GM12878 (cell line): ENCODE measurements around the gene EGF. TPM values are rescaled to one million over a fixed set of nuclear protein-coding genes. Genes with fewer than 3 reads are reported as not detected.

ENCODE experiments used
- ATAC-seq: fragments of 200-7000 bp; cut with Tn5 transposase; 3 replicates; pipeline ENCODE4 v1.9.1; 2020; ENCODE audit warnings: mild to moderate bottlenecking, moderate library complexity
- BruUV-seq: library from RNA; stranded (reverse); fragments of 400-500 nt; replicated peaks from 2 replicates; lab custom pipeline; 2021; lab: Mats Ljungman, UMichigan
- CTCF ChIA-PET: fragments of 300-600 bp; sonication (Branson Sonifier 250); formaldehyde crosslinking; extraction: SDS; loops from one replicate; lab custom pipeline; 2021; ENCODE audit warnings: inconsistent platforms; lab: Yijun Ruan, JAX
- POLR2A ChIA-PET: fragments of 350-600 bp; formaldehyde crosslinking; extraction: SDS; loops from one replicate; lab custom pipeline; 2021; ENCODE audit warnings: inconsistent platforms; lab: Charles Lee
- RAD21 ChIA-PET: fragments of 300-600 bp; sonication (Branson Sonifier 250); formaldehyde crosslinking; loops from one replicate; lab custom pipeline; 2023; ENCODE audit warnings: antibody characterized with exemption; ENCODE audit not compliant: unreplicated experiment; lab: Charles Lee
- SMC1A ChIA-PET: fragments of 300-600 bp; sonication (Branson Sonifier 250); formaldehyde crosslinking; loops from one replicate; lab custom pipeline; 2023; ENCODE audit not compliant: unreplicated experiment, uncharacterized antibody; lab: Charles Lee
- DNase-seq: peaks from one replicate; pipeline ENCODE4 v3.0.0-alpha.2; 2011; ENCODE audit warnings: low read depth, low spot score
- FAIRE-seq: peaks from 3 replicates; lab custom pipeline; 2011; peaks lifted over from hg19 to GRCh38; lab: Jason Lieb, UNC
- H2AFZ ChIP-seq: 2 replicates; pipeline ENCODE4 v1.6.0; 2011; ENCODE audit warnings: low read depth, low read length, control low read depth; ENCODE audit not compliant: control insufficient read depth
- H3K27ac ChIP-seq: 2 replicates; pipeline ENCODE4 v1.5.1; 2011; ENCODE audit warnings: control low read depth; ENCODE audit not compliant: control insufficient read depth, insufficient read depth
- H3K27me3 ChIP-seq, 2 experiments: replicated peaks in 1 of 2; 2 replicates each; pipeline versions ENCODE4 v1.6.0 to v1.6.1; 2011; ENCODE audit warnings: low read length in 1 of 2; ENCODE audit not compliant: control insufficient read depth in 2 of 2, insufficient read depth in 2 of 2
- H3K36me3 ChIP-seq, 2 experiments: 2 replicates each; pipeline ENCODE4 v1.5.1; 2011; ENCODE audit warnings: low read length in 1 of 2; ENCODE audit not compliant: control insufficient read depth in 2 of 2, insufficient read depth in 2 of 2
- H3K4me1 ChIP-seq: 2 replicates; pipeline ENCODE4 v1.6.1; 2011; ENCODE audit warnings: mild to moderate bottlenecking, low read length, moderate library complexity, mixed read lengths; ENCODE audit not compliant: control insufficient read depth, insufficient read depth
- H3K4me2 ChIP-seq: 2 replicates; pipeline ENCODE4 v1.6.0; 2011; ENCODE audit warnings: control low read depth; ENCODE audit not compliant: control insufficient read depth, insufficient read depth
- H3K4me3 ChIP-seq: fragments of 200-600 bp; sonication (generic); 2 replicates; pipeline ENCODE4 v1.5.1; 2016
- H3K79me2 ChIP-seq: 2 replicates; pipeline ENCODE4 v1.6.0; 2011; ENCODE audit warnings: low read length; ENCODE audit not compliant: control insufficient read depth, insufficient read depth
- H3K9ac ChIP-seq: 2 replicates; pipeline ENCODE4 v1.8.0; 2011; ENCODE audit warnings: low read length, control low read depth, mixed read lengths; ENCODE audit not compliant: control insufficient read depth, insufficient read depth
- H3K9me3 ChIP-seq: replicated peaks from 3 replicates; pipeline ENCODE4 v1.5.1; 2011; ENCODE audit warnings: mild to moderate bottlenecking, low read length; ENCODE audit not compliant: control insufficient read depth, insufficient read depth
- H4K20me1 ChIP-seq: 2 replicates; pipeline ENCODE4 v1.6.0; 2011; ENCODE audit not compliant: control insufficient read depth, insufficient read depth
- BHLHE40 ChIP-seq, 2 experiments: fragments of 450-650 bp in 1 of 2; IDR thresholded peaks; 2 replicates each; pipeline ENCODE4 v1.6.1; 2011 to 2017; ENCODE audit warnings: low read depth in 2 of 2, borderline replicate concordance in 1 of 2, improper control_type of control experiment in 1 of 2, low read length in 1 of 2, mild to moderate bottlenecking in 1 of 2
- FOXK2 ChIP-seq: fragments of 450-650 bp; IDR thresholded peaks from 2 replicates; pipeline ENCODE4 v1.6.1; 2017; ENCODE audit warnings: mild to moderate bottlenecking, moderate library complexity
- GABPA ChIP-seq: IDR thresholded peaks from 2 replicates; pipeline ENCODE4 v1.6.1; 2014; ENCODE audit warnings: antibody characterized with exemption, low read depth, mild to moderate bottlenecking, inconsistent platforms
- IRF4 ChIP-seq: IDR thresholded peaks from 2 replicates; pipeline ENCODE4 v1.6.1; 2011; ENCODE audit warnings: low read depth, low read length
- MTA3 ChIP-seq: IDR thresholded peaks from 2 replicates; pipeline ENCODE4 v1.6.1; 2012; ENCODE audit warnings: low read length, inconsistent platforms, borderline replicate concordance
- MYC ChIP-seq: IDR thresholded peaks from 2 replicates; pipeline ENCODE4 v1.6.1; 2011; ENCODE audit warnings: mild to moderate bottlenecking, low read length, moderate library complexity, inconsistent platforms; ENCODE audit not compliant: insufficient read depth, insufficient replicate concordance, insufficient read length, severe bottlenecking
- NFYB ChIP-seq: IDR thresholded peaks from 2 replicates; pipeline ENCODE4 v1.6.1; 2011; ENCODE audit warnings: low read depth, mild to moderate bottlenecking, low read length, improper control_type of control experiment, moderate library complexity; ENCODE audit not compliant: insufficient read depth
- NR2F1 ChIP-seq: fragments of 450-650 bp; conservative IDR thresholded peaks from 2 replicates; pipeline ENCODE4 v1.6.1; 2017; ENCODE audit warnings: mild to moderate bottlenecking
- PAX5 ChIP-seq: IDR thresholded peaks from 2 replicates; pipeline ENCODE4 v1.6.1; 2011; ENCODE audit warnings: low read depth, low read length, borderline replicate concordance
- SMAD1 ChIP-seq: fragments of 450-650 bp; IDR thresholded peaks from 2 replicates; pipeline ENCODE4 v1.6.1; 2018; ENCODE audit warnings: mild to moderate bottlenecking, low read depth; ENCODE audit not compliant: partially characterized antibody
- SMARCA5 ChIP-seq: fragments of 450-650 bp; IDR thresholded peaks from 2 replicates; pipeline ENCODE4 v1.6.1; 2017; ENCODE audit warnings: mild to moderate bottlenecking
- ZNF217 ChIP-seq: fragments of 450-650 bp; IDR thresholded peaks from 2 replicates; pipeline ENCODE4 v1.6.1; 2017; ENCODE audit warnings: antibody characterized with exemption, mild to moderate bottlenecking
- WGBS: methylation state at CpG from one replicate; pipeline ENCODE4 v1.1.6; 2016; ENCODE audit warnings: low lambda C conversion rate; ENCODE audit not compliant: insufficient replicate concordance, insufficient coverage; ENCODE audit errors: missing lambda C conversion rate; 5-methylcytosine and 5-hydroxymethylcytosine counted together
- in situ Hi-C: fragments of 300-500 bp; cut with MboI; formaldehyde crosslinking; loops from 9 replicates; pipeline ENCODE4 v1.14.3; 2018; ENCODE audit warnings: mixed read lengths
- intact Hi-C: fragments of 100-400 bp; cut with micrococcal nuclease; formaldehyde crosslinking; loops from one replicate; pipeline ENCODE4 v1.14.2; 2022; ENCODE audit not compliant: unreplicated experiment
- polyA plus RNA-seq, 11 experiments: library from polyadenylated mRNA; depleted of rRNA in 4 of 11; unstranded in 6 of 11; stranded (reverse) in 5 of 11; fragments of >200 nt; fragmentation: Nextera tagmentation in 4 of 11; fragmentation: Illumina TruSeq in 1 of 11; extraction: Ambion mirVana in 4 of 11; extraction: Trizol in 1 of 11; gene quantifications; 1 replicate in 1 of 11; 2 replicates in 10 of 11; pipeline versions ENCODE4 v1.2.1 to v1.2.3, GENCODE V29; 2011 to 2016; ENCODE audit warnings: inconsistent platforms in 2 of 11, missing spikeins in 2 of 11, low read depth in 1 of 11
- total RNA-seq, 4 experiments: library from RNA; depleted of rRNA in 3 of 4; stranded (reverse); fragments of >200 nt in 3 of 4; fragmentation: Illumina TruSeq in 1 of 4; extraction: Trizol in 1 of 4; gene quantifications; 2 replicates each; pipeline versions ENCODE4 v1.2.1 to v1.2.3, GENCODE V29; 2013 to 2021
- TF ChIP-seq, protein P1 (sequence below): fragments of 450-650 bp; IDR thresholded peaks from 2 replicates; pipeline ENCODE4 v1.6.1; 2018; ENCODE audit warnings: mild to moderate bottlenecking, low read depth, moderate library complexity; ENCODE audit not compliant: partially characterized antibody
- TF ChIP-seq, protein P2 (sequence below): fragments of 450-650 bp; IDR thresholded peaks from 2 replicates; pipeline ENCODE4 v1.6.1; 2014; ENCODE audit warnings: mild to moderate bottlenecking
- TF ChIP-seq, protein P3 (sequence below): fragments of 150-350 bp; IDR thresholded peaks from 2 replicates; pipeline ENCODE4 v1.6.1; 2014; ENCODE audit warnings: mild to moderate bottlenecking, low read depth, low read length
- TF ChIP-seq, protein P4 (sequence below): fragments of 450-650 bp; formaldehyde crosslinking; IDR thresholded peaks from 2 replicates; pipeline ENCODE4 v1.4.0; 2022; ENCODE audit warnings: mild to moderate bottlenecking, moderate library complexity

The EGF gene
- total and polyA plus RNA-seq, 10 of the 15 experiments (the other 5 are each of a cell fraction or from before 2014, with no cell fraction given): 0.02 to 0.90 (median 0.19) TPM; not detected in 4

DNA sequence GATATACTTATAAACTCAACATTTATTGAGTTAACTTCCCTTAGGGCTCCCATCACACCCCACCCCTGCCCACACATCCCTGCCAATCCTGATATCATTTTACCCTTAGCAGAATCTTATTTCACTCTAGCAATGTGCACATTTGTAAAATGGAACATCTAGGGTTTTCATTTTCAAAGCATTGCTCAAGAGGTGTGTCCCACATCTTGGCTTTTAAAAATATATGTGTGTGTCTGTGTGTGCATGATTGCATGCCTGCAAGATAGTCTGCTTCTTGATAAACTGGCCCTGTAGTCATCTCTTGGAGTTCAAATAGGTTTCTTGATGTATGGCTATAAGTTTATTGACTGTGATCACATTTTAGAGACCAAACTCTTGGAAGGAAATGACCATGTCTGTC, 26.4 kb upstream of the EGF start (continued):
- TF ChIP-seq, protein P1, sequence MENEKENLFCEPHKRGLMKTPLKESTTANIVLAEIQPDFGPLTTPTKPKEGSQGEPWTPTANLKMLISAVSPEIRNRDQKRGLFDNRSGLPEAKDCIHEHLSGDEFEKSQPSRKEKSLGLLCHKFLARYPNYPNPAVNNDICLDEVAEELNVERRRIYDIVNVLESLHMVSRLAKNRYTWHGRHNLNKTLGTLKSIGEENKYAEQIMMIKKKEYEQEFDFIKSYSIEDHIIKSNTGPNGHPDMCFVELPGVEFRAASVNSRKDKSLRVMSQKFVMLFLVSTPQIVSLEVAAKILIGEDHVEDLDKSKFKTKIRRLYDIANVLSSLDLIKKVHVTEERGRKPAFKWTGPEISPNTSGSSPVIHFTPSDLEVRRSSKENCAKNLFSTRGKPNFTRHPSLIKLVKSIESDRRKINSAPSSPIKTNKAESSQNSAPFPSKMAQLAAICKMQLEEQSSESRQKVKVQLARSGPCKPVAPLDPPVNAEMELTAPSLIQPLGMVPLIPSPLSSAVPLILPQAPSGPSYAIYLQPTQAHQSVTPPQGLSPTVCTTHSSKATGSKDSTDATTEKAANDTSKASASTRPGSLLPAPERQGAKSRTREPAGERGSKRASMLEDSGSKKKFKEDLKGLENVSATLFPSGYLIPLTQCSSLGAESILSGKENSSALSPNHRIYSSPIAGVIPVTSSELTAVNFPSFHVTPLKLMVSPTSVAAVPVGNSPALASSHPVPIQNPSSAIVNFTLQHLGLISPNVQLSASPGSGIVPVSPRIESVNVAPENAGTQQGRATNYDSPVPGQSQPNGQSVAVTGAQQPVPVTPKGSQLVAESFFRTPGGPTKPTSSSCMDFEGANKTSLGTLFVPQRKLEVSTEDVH: no peak
- TF ChIP-seq NFYB (no peak), MTA3 (no peak), NR2F1 (no peak), SMARCA5 (no peak), GABPA (no peak), BHLHE40 (IDR thresholded peaks at IDR 0.05; ENCODE audit: borderline replicate concordance in 1 of 2, low read depth in 2 of 2, low read length in 1 of 2) (no peak), ZNF217 (no peak), MYC (no peak)
- TF ChIP-seq, protein P2, sequence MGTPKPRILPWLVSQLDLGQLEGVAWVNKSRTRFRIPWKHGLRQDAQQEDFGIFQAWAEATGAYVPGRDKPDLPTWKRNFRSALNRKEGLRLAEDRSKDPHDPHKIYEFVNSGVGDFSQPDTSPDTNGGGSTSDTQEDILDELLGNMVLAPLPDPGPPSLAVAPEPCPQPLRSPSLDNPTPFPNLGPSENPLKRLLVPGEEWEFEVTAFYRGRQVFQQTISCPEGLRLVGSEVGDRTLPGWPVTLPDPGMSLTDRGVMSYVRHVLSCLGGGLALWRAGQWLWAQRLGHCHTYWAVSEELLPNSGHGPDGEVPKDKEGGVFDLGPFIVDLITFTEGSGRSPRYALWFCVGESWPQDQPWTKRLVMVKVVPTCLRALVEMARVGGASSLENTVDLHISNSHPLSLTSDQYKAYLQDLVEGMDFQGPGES: no peak

DNA sequence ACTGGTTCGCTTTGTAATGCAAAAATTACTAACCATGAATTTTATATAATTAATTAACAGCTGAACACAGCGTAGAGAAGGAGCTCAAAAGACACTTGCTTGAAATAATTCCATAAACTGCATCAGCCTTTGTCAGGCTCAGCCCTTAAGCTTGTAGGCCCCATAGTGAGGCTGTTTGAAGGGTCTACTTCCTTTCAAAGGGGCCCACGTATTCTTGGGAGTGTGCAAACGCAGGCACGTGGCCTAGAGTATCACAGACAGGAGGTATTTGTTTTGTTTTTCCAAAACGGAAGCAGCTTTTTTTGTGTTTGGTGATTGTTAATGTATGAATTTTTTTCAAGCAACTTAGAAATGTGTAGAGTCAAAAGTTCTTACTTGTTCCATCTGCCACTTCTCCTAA, 25.6 kb upstream of the EGF start:
- POLR2A ChIA-PET: no interaction called here
- ATAC-seq: no peak
- Histone ChIP-seq H3K36me3 (no peaks in the 10 kb centered on the region), H3K79me2 (no peaks in the 10 kb centered on the region), H3K27ac (no peak overlapping the region), H3K4me1 (no peaks in the 10 kb centered on the region), H3K9ac (no peak overlapping the region), H3K4me3 (no peak overlapping the region), H3K9me3 (no peaks in the 10 kb centered on the region), H3K27me3 (no peaks in the 10 kb centered on the region; a peak in 1 of 4 replicates), H4K20me1 (no peaks in the 10 kb centered on the region), H2AFZ (no peak overlapping the region), H3K4me2 (no peak overlapping the region)
- DNase-seq: no peak
- CTCF ChIA-PET: no interaction called here
- 35% methylated on average over 6 of the region's 6 CpGs for WGBS
- RAD21 ChIA-PET: no interaction called here
- intact Hi-C loops (no loop called here), in situ Hi-C loops (no loop called here)
- FAIRE-seq: no peak
- SMC1A ChIA-PET: no interaction called here
- no TSS peak for BruUV-seq
- TF ChIP-seq, protein P3, sequence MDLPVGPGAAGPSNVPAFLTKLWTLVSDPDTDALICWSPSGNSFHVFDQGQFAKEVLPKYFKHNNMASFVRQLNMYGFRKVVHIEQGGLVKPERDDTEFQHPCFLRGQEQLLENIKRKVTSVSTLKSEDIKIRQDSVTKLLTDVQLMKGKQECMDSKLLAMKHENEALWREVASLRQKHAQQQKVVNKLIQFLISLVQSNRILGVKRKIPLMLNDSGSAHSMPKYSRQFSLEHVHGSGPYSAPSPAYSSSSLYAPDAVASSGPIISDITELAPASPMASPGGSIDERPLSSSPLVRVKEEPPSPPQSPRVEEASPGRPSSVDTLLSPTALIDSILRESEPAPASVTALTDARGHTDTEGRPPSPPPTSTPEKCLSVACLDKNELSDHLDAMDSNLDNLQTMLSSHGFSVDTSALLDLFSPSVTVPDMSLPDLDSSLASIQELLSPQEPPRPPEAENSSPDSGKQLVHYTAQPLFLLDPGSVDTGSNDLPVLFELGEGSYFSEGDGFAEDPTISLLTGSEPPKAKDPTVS: no peak
- TF ChIP-seq SMAD1: no peak
- no peak for TF ChIP-seq PAX5
- no peak for TF ChIP-seq MYC
- TF ChIP-seq, protein P4, sequence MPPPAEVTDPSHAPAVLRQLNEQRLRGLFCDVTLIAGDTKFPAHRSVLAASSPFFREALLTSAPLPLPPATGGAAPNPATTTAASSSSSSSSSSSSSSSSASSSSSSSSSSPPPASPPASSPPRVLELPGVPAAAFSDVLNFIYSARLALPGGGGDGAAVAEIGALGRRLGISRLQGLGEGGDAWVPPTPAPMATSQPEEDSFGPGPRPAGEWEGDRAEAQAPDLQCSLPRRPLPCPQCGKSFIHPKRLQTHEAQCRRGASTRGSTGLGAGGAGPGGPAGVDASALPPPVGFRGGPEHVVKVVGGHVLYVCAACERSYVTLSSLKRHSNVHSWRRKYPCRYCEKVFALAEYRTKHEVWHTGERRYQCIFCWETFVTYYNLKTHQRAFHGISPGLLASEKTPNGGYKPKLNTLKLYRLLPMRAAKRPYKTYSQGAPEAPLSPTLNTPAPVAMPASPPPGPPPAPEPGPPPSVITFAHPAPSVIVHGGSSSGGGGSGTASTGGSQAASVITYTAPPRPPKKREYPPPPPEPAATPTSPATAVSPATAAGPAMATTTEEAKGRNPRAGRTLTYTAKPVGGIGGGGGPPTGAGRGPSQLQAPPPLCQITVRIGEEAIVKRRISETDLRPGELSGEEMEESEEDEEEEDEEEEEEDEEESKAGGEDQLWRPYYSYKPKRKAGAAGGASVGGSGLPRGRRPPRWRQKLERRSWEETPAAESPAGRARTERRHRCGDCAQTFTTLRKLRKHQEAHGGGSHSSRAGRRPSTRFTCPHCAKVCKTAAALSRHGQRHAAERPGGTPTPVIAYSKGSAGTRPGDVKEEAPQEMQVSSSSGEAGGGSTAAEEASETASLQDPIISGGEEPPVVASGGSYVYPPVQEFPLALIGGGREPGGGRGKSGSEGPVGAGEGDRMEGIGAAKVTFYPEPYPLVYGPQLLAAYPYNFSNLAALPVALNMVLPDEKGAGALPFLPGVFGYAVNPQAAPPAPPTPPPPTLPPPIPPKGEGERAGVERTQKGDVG (CRISPR knock-in tag): no peak
- TF ChIP-seq IRF4: no peak
- TF ChIP-seq FOXK2: no peak
